NCI-H128 (cell line): ENCODE data around the gene ABLIM3.

ENCODE experiments used
- DNase-seq: peaks from one replicate; lab custom pipeline; 2025; ENCODE audit not compliant: unreplicated experiment; lab: John Stamatoyannopoulos, UW

The ABLIM3 gene

GRCh38 chr5:149277801-149278200, 136.5 kb downstream of the ABLIM3 start:
- no peak for DNase-seq

DNA sequence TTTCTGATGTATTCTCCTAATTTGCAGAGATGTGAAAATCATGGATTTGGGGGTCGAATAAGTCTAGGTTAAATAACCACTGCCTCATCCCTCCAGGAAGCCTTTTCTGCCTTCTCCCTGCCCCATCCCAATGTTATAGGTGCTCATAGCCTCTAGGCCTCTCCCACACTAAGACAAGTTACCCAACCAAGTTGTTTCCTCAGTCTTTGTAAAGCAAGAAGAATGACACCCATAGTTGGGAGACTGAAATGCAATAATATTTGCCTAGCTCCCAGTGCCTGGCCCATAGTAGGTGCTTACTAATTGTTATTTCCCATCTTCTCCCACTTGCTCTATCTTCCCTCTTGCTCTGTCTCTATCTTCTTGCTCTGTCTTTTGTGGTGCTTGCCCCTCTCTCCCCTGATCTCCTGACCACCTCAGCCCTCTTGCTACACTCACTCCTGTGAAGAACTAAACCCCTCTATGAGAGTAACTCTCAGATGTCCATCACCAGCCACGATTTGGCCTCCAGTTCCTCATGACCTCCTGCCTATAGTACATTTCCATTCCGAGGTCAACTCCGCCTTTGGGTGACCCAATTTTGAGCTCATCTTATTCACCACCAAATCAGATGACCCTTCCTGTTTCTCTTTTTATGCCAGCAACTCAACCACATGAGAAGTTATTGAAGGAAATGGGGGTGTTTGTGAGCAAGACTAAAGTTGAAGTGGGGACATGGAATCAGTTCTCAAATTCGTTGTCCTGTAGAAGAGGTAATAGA, 137.3 kb downstream of the ABLIM3 start:
- DNase-seq = no peak

DNA sequence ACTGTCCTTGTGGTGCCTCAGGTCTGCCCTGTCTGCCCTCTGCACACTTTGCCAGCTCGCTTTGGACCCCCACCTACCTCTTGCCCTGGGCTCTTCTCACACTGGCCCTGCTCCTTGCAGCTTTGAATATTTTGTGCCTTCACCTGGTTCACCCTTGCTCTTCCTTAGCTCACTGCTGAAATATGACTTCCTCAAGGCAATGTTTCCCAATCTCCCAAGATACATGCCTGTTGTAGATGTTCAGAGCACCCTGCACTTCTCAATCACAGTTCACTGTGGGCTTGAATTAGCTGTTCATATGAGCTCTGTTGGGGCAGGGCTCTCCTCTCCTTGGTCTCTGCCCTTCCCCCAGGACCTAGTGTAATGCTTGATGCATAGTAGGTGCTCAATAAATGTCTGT, 138.4 kb downstream of the ABLIM3 start:
- DNase-seq = no peak

DNA sequence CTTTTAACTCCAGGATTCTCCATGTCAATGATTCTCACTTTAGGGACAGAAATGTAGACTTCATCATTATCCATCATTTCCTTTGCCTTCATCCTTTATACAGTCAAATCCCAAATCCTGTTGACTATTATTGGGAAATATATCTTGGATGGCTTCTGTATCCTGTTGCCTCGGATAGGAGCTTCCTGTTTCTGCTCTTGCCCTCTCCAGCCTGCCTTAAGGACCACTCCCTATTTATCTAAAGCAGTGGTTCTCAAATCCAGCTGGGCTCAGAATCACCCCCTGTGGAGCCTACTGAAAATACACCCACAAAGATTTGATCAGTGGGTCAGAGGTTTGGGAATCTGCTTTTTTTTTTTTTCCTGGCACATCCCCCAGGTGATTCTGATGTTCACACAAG, 138.8 kb downstream of the ABLIM3 start:
- no peak for DNase-seq

DNA sequence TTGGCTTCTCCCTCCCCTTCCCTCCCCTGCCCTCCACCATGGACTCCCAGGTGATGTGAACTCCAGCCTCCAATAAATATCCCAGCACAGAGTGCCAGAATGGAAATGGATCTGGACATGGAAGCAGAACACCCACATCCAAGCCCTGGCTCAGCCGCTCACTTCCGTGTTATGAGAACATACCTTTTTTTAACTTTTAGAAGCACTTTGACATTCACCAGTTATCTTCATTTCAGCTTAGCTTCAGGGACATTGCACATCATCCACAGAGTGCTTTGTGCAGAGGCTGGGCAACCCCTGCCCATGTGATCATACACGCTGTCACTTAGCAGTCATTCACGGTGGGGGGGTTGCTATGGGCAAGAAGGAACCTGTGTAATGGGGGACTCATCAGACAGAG, 139.5 kb downstream of the ABLIM3 start:
- no peak for DNase-seq

- no peak for DNase-seq
These were observed 141.0 kb downstream of the ABLIM3 start for GRCh38 chr5:149282027-149282965.

DNA sequence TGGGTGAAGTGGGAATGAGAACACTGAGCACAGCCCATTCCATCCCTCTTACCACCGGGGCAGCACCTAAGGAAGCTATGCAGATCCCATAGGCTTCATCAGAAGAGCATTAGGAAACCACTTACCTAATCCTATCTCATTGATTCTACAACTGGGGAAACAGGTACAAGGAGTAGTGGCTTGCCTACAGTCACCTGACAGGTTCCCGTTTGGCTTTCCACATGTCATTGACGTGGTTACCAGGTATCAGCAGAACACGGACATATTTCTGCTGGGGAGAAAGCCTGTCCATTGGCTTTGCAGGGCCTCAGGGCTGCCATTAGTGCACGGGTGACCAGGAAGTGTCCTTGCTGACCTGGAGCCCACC, 141.7 kb downstream of the ABLIM3 start:
- DNase-seq = no peak

- peak; percentile 14 for DNase-seq
These were observed 142.6 kb downstream of the ABLIM3 start for GRCh38 chr5:149283626-149284480.

DNA sequence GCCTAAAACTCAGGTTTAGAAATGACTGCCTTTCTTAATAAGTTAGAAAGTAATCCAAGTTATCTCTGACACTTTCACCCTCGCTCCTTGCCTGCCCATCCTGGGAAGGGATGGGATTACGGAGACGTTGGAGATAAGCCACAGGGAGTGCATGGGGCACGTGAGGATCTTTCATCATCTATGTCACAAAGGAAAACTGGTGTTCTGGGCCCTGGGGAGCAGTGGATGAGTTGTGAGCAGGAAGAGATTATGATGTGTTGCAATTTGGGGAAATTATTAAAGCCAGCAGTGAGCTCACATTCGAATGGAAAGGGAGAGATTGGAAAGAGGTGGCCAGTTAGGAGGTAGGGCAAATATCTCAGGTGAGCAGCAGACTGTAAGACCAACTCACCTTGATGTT, 143.2 kb downstream of the ABLIM3 start:
- no peak for DNase-seq

DNA sequence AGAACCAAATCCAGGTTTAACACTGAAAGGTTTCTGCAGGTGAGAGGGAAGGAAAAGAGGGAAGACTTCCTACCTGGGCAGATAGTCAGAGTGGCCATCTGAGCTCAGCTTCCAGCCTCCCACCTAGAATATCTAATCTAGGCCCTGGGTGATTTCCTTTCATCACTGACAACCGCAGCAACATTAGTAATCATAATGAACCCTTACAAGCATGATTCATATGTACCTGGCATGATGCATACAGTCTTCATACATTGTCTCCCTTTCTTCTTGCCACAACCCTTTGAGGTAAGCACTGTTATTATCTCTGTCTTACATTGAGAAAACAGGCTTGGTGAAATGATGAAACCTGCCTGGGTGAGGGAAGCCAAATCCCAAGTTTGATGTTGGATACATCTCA, 143.9 kb downstream of the ABLIM3 start:
- DNase-seq = no peak

DNA sequence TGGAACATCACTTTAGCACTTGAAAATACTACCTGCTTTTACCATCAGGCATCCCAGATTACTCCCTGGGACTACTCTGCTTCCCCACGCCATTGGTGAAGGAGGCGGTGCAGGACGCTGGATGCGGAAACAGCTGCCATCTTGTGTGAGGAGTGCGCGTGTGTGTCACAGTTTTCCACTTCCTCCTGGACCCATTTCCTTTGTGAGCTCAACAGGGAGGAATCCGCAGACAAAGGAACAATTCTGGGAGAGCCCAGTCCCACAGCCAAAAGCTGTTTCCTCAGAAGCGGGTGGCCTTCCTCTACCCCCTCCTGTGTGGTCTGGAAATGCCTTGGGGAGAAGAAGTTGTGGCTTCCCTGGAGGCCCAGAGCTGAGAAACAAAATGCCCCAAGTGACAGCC, 147.1 kb downstream of the ABLIM3 start:
- no peak for DNase-seq

GRCh38 chr5:149289301-149289700, 148.0 kb downstream of the ABLIM3 start:
- no peak for DNase-seq

GRCh38 chr5:149294872-149295829, 153.9 kb downstream of the ABLIM3 start:
- no peak for DNase-seq

DNA sequence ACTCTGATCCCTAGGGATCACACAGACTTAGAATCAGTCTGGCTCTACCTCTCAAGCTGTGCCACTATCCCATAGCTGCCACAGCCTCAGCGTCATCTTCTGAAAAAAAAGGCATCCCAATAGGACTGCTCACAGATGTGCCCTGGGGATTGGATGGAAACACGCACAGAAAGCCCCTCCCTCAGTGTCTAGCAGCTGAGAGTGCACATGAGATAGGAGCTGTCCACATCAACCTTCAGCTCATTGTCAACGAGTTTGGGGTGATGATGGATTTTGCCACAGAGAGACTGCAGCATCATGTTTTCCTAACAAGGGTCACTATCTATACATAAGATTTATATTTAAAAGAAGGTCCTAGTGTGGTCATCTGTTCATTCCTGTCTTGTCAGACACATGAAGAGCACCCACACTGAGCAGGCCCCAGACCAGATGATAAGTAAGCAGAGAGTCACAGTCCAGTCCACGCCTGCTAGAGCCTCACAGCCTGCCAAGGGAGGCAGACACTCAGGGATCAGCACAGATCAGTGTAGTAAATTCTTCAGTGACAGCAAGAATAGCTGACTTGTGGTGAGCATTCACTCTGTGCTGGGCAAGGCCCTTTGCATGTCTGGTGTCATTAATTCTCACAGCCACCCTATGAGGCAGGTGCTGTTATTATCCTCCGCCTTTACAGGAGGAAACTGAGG, 156.2 kb downstream of the ABLIM3 start:
- DNase-seq = no peak

- DNase-seq = no peak
These were observed 156.9 kb downstream of the ABLIM3 start for GRCh38 chr5:149298163-149298562.

- DNase-seq = no peak
These were observed 157.6 kb downstream of the ABLIM3 start for GRCh38 chr5:149298842-149299404.

- DNase-seq = no peak
These were observed 158.3 kb downstream of the ABLIM3 start for GRCh38 chr5:149299451-149300054.

- DNase-seq = no peak
These were observed 159.1 kb downstream of the ABLIM3 start for GRCh38 chr5:149300441-149300840.
